Transverse colon (tissue), 4 donors: ENCODE data around the gene CNKSR1.

ENCODE experiments used
- CTCF ChIP-seq, 5 experiments: fragments of 200-600 bp in 3 of 5; fragments of 450-650 bp in 2 of 5; sonication (generic) in 3 of 5; IDR thresholded peaks; 1 replicate in 2 of 5; 2 replicates in 3 of 5; pipeline ENCODE4 v1.5.1; 2016 to 2017; ENCODE audit warnings: antibody characterized with exemption in 5 of 5, inconsistent platforms in 3 of 5, mild to moderate bottlenecking in 2 of 5, moderate library complexity in 1 of 5
- EP300 ChIP-seq: sonication (generic); formaldehyde crosslinking; IDR thresholded peaks from one replicate; pipeline ENCODE4 v1.6.1; 2017; ENCODE audit warnings: antibody characterized with exemption, low read depth
- POLR2AphosphoS5 ChIP-seq, 3 donors: sonication (generic); formaldehyde crosslinking; IDR thresholded peaks; one replicate each; pipeline ENCODE4 v1.6.1; 2016; ENCODE audit warnings: antibody characterized with exemption in 3 of 3

- TF ChIP-seq CTCF (IDR thresholded peaks at IDR 0.05) (no peak), POLR2AphosphoS5 (IDR thresholded peaks at IDR 0.05) (no peak), EP300 (no peak)
These were observed 11.2 kb downstream of the CNKSR1 start for GRCh38 chr1:26188477-26188876.
